Measurements from ENCODE around the gene GPR15LG.

The GPR15LG gene

GRCh38 chr10:84214046-84214572, 40.5 kb downstream of the GPR15LG start (continued):
- TF ChIP-seq, protein P1, sequence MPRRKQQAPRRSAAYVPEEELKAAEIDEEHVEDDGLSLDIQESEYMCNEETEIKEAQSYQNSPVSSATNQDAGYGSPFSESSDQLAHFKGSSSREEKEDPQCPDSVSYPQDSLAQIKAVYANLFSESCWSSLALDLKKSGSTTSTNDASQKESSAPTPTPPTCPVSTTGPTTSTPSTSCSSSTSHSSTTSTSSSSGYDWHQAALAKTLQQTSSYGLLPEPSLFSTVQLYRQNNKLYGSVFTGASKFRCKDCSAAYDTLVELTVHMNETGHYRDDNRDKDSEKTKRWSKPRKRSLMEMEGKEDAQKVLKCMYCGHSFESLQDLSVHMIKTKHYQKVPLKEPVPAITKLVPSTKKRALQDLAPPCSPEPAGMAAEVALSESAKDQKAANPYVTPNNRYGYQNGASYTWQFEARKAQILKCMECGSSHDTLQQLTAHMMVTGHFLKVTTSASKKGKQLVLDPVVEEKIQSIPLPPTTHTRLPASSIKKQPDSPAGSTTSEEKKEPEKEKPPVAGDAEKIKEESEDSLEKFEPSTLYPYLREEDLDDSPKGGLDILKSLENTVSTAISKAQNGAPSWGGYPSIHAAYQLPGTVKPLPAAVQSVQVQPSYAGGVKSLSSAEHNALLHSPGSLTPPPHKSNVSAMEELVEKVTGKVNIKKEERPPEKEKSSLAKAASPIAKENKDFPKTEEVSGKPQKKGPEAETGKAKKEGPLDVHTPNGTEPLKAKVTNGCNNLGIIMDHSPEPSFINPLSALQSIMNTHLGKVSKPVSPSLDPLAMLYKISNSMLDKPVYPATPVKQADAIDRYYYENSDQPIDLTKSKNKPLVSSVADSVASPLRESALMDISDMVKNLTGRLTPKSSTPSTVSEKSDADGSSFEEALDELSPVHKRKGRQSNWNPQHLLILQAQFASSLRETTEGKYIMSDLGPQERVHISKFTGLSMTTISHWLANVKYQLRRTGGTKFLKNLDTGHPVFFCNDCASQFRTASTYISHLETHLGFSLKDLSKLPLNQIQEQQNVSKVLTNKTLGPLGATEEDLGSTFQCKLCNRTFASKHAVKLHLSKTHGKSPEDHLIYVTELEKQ (tag by site-specific recombination; IDR thresholded peaks at IDR 0.05; ENCODE audit: borderline replicate concordance) = no peak
- no peak for TF ChIP-seq ZNF529 (tag by site-specific recombination; IDR thresholded peaks at IDR 0.05; ENCODE audit: insufficient replicate concordance)
- no peak for TF ChIP-seq ZNF785 (tag by site-specific recombination; IDR thresholded peaks at IDR 0.05)
- TF ChIP-seq, protein P2, sequence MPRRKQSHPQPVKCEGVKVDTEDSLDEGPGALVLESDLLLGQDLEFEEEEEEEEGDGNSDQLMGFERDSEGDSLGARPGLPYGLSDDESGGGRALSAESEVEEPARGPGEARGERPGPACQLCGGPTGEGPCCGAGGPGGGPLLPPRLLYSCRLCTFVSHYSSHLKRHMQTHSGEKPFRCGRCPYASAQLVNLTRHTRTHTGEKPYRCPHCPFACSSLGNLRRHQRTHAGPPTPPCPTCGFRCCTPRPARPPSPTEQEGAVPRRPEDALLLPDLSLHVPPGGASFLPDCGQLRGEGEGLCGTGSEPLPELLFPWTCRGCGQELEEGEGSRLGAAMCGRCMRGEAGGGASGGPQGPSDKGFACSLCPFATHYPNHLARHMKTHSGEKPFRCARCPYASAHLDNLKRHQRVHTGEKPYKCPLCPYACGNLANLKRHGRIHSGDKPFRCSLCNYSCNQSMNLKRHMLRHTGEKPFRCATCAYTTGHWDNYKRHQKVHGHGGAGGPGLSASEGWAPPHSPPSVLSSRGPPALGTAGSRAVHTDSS (tag by site-specific recombination; IDR thresholded peaks at IDR 0.05) = no peak

- Histone ChIP-seq H3K36me3 (ENCODE audit: control insufficient read depth in 2 of 2, insufficient read depth in 1 of 2, low read length in 2 of 2) (no peaks in the 10 kb centered on the region), H3K27ac (ENCODE audit: extremely low read depth, low read depth, low read length) (no peak overlapping the region), H3K9me3 (ENCODE audit: control insufficient read depth, insufficient read depth, low read depth, low read length) (no peaks in the 10 kb centered on the region), H3K4me3 (ENCODE audit: low read depth, low read length) (no peak overlapping the region), H3K4me1 (ENCODE audit: control insufficient read depth, insufficient read depth, low read length) (no peaks in the 10 kb centered on the region)
- ChIA-PET CTCF (interaction anchor here (0.6 to 1.8 kb wide), 10 partner anchors 13 to 1580 kb away, joined by 3 to 6 read pairs (median 4); no protein-coding TSS in a partner anchor), POLR2A (no interaction called here)
- TF ChIP-seq ZNF404 (tag by site-specific recombination; IDR thresholded peaks at IDR 0.05) = no peak
- TF ChIP-seq ZBTB10 (tag by site-specific recombination; IDR thresholded peaks at IDR 0.05) = no peak
- TF ChIP-seq, protein P3, sequence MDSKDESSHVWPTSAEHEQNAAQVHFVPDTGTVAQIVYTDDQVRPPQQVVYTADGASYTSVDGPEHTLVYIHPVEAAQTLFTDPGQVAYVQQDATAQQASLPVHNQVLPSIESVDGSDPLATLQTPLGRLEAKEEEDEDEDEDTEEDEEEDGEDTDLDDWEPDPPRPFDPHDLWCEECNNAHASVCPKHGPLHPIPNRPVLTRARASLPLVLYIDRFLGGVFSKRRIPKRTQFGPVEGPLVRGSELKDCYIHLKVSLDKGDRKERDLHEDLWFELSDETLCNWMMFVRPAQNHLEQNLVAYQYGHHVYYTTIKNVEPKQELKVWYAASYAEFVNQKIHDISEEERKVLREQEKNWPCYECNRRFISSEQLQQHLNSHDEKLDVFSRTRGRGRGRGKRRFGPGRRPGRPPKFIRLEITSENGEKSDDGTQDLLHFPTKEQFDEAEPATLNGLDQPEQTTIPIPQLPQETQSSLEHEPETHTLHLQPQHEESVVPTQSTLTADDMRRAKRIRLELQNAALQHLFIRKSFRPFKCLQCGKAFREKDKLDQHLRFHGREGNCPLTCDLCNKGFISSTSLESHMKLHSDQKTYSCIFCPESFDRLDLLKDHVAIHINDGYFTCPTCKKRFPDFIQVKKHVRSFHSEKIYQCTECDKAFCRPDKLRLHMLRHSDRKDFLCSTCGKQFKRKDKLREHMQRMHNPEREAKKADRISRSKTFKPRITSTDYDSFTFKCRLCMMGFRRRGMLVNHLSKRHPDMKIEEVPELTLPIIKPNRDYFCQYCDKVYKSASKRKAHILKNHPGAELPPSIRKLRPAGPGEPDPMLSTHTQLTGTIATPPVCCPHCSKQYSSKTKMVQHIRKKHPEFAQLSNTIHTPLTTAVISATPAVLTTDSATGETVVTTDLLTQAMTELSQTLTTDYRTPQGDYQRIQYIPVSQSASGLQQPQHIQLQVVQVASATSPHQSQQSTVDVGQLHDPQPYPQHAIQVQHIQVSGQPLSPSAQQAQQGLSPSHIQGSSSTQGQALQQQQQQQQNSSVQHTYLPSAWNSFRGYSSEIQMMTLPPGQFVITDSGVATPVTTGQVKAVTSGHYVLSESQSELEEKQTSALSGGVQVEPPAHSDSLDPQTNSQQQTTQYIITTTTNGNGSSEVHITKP (tag by site-specific recombination; IDR thresholded peaks at IDR 0.05) = peak; percentile 39; the same call in 1 of the 2 replicates
- peak; percentile 17; the same call in 1 of the 2 replicates for TF ChIP-seq ZNF654 (tag by site-specific recombination; IDR thresholded peaks at IDR 0.05; ENCODE audit: low read depth)
These were observed 41.1 kb downstream of the GPR15LG start for GRCh38 chr10:84214612-84215235.

- Histone ChIP-seq H3K36me3 (ENCODE audit: control insufficient read depth in 2 of 2, insufficient read depth in 1 of 2, low read length in 2 of 2) (no peaks in the 10 kb centered on the region), H3K27ac (ENCODE audit: extremely low read depth, low read depth, low read length) (no peak overlapping the region), H3K4me1 (ENCODE audit: control insufficient read depth, insufficient read depth, low read length) (no peaks in the 10 kb centered on the region), H3K9me3 (ENCODE audit: control insufficient read depth, insufficient read depth, low read depth, low read length) (no peaks in the 10 kb centered on the region), H3K4me3 (ENCODE audit: low read depth, low read length) (no peak overlapping the region)
- ChIA-PET POLR2A (no interaction called here), CTCF (interaction anchor here (0.7 to 1.4 kb wide), 4 partner anchors 11 to 309 kb away, joined by 3 to 4 read pairs (median 4); no protein-coding TSS in a partner anchor)
- TF ChIP-seq ZNF391 (tag by site-specific recombination; IDR thresholded peaks at IDR 0.05; ENCODE audit: borderline replicate concordance, low read depth) (no peak), ZFHX2 (tag by site-specific recombination; conservative IDR thresholded peaks at IDR 0.05) (no peak), ZBTB1 (tag by site-specific recombination; IDR thresholded peaks at IDR 0.05) (no peak), ZNF585B (tag by site-specific recombination; IDR thresholded peaks at IDR 0.05) (no peak), ZNF335 (tag by site-specific recombination; conservative IDR thresholded peaks at IDR 0.05) (no peak), ZNF302 (tag by site-specific recombination; IDR thresholded peaks at IDR 0.05; ENCODE audit: low read depth) (no peak), SP3 (tag by site-specific recombination; IDR thresholded peaks at IDR 0.05) (no peak), ZNF433 (tag by site-specific recombination; IDR thresholded peaks at IDR 0.05; ENCODE audit: low read depth) (no peak)
- TF ChIP-seq, protein P4, sequence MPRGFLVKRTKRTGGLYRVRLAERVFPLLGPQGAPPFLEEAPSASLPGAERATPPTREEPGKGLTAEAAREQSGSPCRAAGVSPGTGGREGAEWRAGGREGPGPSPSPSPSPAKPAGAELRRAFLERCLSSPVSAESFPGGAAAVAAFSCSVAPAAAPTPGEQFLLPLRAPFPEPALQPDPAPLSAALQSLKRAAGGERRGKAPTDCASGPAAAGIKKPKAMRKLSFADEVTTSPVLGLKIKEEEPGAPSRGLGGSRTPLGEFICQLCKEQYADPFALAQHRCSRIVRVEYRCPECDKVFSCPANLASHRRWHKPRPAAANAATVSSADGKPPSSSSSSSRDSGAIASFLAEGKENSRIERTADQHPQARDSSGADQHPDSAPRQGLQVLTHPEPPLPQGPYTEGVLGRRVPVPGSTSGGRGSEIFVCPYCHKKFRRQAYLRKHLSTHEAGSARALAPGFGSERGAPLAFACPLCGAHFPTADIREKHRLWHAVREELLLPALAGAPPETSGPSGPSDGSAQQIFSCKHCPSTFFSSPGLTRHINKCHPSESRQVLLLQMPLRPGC (tag by site-specific recombination; IDR thresholded peaks at IDR 0.05) = no peak
These were observed 43.2 kb downstream of the GPR15LG start for GRCh38 chr10:84216834-84217233.

All from HEK293 (cell line).